ENCODE measurements around the gene POLR1D.

- TF ChIP-seq POLR2A (IDR thresholded peaks at IDR 0.05) (no peak), CTCF (IDR thresholded peaks at IDR 0.05) (no peak)
Measured at GRCh38 chr13:27654059-27654458, 32.4 kb downstream of the POLR1D start.
